ENCODE data around the gene CDK13.

CDK13 gene

DNA sequence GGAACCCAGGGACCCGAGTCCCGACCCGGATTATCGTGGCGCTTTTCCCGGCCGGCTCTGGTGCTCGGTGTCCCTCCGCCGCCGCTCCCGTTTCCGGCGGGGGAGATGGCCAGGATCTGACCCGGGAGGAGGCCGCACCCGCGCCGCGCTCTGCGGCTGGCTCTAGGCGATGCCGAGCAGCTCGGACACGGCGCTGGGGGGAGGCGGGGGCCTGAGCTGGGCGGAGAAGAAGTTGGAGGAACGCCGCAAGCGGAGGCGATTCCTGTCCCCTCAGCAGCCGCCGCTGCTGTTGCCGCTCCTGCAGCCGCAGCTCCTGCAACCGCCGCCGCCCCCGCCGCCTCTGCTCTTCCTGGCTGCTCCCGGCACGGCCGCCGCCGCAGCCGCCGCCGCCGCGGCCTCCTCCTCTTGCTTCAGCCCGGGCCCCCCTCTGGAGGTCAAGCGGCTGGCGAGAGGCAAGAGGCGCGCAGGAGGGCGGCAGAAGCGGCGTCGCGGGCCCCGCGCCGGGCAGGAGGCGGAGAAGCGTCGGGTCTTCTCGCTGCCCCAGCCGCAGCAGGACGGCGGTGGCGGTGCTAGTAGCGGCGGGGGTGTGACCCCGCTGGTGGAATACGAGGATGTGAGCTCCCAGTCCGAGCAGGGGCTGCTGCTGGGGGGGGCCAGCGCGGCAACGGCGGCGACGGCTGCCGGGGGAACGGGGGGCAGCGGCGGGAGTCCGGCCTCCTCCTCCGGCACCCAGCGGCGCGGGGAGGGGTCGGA, 593 bp downstream of the CDK13 start:
- DNase-seq = peak; percentile 41 to 86 (median 80)

DNA sequence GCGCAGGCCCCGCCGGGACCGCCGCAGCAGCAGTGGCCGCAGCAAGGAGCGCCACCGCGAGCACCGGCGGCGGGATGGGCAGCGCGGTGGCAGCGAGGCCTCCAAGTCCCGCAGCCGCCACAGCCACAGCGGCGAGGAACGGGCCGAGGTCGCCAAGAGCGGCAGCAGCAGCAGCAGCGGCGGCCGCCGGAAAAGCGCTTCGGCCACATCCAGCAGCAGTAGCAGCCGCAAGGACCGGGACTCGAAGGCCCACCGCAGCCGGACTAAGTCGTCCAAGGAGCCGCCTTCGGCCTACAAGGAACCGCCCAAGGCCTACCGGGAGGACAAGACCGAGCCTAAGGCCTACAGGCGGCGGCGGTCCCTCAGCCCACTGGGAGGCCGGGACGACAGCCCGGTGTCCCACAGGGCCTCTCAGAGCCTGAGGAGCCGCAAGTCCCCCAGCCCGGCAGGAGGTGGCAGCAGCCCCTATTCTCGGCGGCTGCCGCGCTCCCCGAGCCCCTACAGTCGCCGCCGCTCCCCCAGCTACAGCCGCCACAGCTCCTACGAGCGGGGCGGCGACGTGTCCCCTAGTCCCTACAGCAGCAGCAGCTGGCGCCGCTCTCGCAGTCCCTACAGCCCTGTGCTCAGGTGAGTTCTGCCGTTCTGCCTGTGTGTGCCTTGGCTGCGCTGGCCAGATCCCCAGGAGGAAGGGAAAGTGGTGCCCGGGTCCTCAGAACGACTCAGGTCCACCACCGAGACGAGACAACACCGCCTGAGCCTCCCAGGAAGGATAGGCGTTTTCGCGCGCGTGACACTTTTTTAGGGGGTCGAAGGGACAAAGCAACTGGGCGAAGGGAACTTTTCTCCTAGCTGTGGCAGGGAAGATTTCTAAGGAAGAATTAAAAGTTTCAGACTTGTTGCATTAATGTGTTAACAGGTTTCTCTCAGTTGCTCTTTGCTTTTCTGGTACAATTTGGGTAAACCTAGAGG, 1.5 kb downstream of the CDK13 start:
- peak; percentile 72 to 86 (median 76) for DNase-seq

DNA sequence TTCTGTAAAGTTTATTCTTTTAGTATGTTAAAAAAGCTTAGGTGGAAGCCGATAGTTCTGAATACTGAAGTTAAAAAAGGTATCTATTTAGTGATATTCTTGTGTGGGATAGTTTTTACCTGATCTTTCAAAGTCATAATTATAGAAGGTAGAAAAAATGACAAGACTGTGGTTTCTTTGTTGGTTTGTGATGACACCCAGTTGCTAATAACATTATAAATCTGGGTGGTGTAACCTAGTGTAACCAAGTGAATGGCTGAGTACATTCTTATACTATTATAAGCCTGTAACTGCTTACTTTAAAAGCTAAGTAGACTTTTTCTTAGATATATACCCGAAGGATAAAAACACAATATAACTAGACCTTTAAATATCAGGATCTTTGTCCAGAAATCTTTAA, 2.3 kb downstream of the CDK13 start:
- no peak for DNase-seq

DNA sequence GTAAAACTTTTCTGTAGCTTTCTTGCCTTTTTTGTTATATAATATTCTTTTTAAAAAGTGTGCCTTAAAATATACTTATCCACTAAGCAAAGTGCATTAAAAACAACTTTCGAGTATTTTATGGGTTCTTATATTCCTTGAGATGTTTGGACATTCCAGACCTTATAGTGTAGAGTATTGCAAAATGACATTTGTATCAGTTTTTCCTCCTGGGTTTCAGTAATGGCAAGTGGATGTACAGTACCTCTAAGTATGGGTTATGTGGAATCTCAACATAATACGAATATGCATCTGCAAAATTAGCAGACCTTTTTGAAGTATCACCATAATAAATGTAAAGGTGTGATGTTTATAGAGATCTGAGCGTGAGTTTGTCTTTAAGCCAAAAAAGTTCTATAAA, 2.7 kb downstream of the CDK13 start:
- DNase-seq = no peak

DNA sequence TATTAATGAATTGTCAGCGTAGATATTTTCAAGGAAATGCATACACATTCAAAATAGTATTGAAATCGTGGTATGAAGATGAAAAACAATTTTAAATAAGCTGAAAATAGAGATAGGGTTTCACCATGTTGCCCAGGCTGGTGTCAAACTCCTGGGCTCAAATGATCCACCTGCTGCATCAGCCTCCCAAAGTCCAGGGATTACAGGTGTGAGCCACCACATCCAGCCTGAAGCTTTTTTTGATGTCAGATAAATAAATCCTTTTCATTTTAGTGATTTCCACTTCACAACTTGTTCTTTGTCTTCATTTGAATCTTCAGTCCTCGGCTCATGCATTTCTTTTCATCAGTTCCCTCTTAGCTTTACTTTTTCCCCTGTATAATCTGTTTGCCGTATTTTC, 4.6 kb downstream of the CDK13 start:
- no peak for DNase-seq

DNA sequence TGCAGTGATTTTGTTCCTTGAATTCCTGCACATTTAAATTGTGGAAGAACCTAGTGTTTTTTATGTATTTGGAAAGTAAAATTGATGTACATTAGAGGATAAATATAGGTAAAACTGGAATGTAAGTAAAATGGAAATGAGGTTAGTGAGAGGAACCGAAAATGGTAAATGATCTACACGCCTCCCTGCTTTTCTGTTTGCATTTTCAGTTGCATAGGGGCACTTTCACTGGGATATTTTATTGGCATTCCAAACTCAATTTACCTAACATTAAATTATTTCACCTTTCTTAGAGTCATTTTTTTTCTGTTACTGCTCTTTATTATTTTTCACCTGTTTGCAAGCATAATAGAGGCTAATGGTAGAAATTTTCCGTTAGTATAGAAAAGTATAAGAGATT, 8.0 kb downstream of the CDK13 start:
- DNase-seq = no peak

DNA sequence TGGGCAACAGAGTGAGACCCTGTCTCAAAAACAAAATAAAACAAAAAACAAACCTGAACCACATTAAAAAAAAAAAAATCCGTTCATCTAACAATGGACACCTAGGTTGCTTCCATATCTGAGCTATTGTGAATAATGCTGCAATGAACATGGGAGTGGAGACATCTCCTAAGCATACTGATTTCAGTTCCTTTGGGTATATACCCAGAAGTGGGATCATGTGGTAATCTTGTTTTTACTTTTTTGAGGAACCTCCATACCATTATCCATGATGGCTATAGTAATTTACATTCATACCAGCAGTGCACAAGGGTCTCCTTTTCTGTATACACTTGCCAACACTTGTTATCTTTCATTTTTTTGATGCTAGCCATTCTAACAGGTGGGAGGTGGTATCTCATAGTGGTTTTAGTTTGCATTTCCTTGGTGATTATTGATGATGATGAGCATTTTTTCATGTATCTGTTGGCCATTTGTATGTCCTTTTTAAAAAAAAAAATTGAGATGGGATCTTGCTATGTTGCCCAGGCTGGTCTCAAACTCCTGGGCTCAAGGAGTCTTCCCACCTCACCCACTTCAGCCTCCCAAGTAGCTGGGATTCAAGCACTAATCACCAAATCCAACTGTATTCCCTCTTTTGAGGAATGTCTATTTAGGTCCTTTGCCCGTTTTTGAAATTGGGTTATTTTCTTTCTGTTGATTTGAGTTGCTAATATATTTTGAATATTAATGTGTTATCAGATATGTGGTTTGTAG, 17.5 kb downstream of the CDK13 start:
- DNase-seq = no peak

DNA sequence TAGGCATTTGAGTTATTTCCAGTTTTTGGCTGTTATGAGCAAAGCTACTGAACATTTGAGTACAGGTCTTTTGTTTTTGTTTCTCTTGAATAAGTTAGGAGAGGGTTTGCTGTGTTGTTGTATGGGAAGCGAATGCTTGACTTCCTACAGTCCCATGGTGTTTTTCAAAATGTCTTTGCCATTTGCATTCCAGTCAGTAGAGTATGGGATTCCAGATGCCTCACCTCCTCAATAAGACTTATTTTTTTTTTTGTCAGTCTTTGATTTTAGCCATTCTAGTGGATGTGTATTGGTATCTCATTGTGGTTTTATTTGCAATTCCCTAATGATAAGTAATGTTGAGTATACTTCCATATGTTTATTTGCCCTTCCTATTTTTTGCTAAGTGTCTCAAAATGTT, 19.4 kb downstream of the CDK13 start:
- DNase-seq = no peak

DNA sequence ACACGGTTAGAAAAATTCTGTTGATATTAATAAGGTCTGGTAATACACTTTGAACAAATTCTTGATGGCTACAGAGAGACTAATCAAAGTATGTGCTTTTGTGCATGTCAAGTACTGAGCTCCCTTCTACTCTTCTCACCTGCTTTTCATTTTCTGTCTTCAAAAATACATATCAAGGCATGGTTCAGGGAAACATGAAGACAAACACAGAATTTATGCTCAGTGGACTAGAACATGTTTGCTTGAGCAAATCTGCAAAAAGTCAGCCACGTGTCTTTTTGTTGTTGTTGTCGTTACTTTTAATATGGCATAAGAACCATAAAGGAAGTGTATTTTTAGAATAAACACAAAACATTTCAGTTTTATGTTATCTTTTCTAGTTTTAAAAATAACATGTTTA, 21.9 kb downstream of the CDK13 start:
- DNase-seq = no peak

DNA sequence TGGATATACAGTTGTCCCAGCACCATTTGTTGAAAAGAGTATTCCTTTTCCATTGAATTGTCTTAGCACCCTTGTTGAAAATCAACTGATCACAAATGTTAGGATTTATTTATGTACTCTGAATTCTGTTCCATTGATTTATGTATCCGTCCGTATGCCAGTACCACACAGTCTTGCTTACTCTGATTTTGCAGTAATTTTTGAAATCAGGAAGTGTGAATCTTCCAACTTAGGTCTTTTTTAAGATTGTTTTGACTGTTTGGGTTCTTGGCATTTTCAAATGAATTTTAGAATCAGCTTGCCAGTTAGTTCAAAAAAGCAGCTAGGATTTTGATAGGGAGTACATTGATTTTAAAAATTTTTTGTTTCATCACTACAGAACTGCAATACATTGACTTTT, 23.7 kb downstream of the CDK13 start:
- no peak for DNase-seq

DNA sequence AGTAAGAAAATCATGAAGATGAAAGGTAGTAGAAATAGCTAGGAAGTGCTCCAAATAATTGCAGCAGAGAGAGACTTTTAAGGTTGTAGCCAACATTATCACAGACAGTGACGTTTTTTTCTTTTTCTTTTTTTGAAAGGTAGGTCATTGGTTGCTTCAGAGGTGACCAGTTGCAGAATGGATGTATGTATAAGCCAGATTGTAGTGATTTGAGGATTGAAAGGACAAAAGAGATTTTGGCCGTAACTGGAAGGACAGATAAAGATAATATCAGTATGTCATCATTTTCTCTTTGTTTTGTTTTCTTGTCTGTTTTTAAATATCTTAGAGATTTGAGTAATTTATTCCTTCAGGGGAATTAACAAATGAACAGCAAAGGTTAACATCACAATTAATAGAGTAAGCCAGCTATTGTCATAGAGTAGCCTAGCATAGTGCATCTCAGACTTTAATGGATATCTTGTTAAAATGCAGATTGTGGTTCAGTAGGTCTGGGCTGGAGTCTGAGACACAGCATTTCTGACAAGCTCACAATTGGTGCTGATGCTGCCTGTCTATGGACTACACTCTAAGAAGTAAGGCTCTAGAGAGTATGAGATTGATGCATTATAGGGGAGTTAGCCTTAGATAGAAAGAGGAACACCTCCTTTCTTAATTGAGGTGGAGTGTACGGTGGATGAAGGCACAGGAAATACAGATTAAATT, 28.3 kb downstream of the CDK13 start:
- DNase-seq = no peak

DNA sequence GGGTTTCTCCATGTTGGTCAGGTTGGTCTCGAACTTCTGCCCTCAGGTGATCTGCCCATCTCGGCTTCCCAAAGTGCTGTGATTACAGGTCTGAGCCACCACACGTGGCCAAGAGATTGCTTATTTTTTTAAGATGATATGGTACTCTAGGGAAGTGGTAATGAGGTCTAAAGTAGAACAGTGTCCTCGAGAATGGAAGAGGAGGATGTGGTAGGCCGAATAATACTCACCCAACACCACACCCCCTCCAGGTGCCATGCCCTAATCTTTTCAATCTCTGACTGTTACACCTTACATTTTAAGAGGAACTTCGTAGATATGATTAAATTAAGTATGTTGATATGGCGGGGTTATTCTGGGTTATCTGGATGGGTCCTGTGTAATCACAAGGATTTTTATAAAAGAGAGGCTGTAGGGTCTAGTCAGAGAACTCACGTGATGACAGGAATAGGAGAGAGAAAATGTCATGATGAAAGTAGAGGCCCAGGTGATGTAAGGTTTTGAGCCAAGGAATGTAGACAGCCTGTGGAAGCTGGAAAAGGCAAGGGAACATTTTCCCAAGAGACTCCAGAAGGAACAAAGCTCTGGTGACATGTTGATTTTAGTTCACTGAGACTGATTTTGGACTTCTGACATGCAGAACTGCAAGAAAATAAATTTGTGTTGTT, 29.5 kb downstream of the CDK13 start:
- no peak for DNase-seq

DNA sequence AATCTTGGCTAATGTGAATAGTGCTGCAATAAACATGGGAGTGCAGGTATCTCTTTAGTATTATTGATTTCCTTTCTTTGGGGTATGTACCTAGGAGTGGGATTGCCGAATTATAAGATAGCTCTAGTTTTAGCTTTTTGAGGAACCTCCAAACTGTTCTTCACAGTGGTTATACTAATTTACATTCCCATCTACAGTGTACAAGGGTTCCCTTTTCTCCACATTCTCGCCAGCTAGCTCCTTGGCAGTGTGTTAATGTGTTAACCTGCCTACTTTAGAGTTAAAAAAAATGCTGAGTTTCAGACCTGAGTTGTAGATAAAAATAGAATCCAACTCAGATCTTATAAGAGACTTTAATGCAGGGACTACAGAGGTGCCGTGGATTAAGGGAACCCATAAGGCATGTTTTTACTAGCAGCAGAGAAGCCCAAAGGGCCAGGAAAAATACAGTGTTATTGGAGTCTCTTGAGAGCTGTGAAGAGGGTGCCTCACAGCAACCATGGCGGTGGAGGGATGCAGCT, 35.4 kb downstream of the CDK13 start:
- no peak for DNase-seq

DNA sequence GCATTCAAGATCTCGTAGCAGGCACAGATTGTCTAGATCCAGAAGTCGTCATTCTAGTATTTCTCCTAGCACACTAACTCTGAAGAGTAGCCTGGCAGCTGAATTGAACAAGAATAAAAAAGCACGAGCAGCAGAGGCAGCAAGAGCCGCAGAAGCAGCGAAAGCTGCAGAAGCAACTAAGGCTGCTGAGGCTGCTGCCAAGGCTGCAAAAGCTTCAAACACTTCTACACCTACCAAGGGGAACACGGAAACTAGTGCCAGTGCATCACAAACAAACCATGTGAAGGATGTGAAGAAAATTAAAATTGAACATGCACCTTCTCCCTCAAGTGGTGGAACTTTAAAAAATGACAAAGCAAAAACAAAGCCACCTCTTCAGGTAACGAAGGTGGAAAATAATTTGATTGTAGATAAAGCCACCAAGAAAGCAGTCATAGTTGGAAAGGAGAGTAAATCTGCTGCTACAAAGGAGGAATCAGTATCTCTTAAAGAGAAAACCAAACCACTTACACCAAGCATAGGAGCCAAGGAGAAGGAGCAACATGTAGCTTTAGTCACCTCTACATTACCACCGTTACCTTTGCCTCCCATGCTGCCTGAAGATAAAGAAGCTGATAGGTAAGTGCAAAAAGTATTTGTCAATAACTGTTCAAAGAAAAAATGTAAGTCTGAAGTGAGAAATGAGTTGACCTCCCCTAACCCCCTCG, 37.7 kb downstream of the CDK13 start:
- peak in 1 of 3 experiments; percentile 11 for DNase-seq

DNA sequence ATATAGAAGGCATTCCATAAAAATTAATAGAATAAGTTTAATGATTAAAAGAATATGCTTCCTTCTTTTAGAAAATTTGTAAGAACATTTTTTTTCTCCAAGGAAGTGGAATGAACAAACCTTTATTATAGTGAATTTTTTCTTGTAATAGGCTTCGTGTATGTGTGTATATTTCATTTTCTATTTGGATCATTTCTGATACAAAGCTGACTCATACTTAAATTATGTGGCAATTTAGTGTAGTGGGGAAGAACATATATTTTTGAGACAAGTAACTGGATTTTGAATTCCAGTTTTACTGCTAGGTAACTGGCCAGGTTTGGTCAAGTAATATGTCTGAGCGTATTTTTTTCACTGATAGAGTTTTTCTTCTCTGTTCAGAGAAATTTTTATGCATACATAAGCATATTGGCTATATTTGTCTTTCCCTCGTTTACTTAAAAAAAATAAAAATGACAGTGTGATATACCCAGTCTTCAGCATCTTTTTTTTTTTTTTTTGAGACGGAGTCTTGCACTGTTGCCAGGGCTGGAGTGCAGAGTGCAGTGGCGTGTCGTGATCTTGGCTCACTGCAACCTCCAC, 50.8 kb downstream of the CDK13 start:
- no peak for DNase-seq

DNA sequence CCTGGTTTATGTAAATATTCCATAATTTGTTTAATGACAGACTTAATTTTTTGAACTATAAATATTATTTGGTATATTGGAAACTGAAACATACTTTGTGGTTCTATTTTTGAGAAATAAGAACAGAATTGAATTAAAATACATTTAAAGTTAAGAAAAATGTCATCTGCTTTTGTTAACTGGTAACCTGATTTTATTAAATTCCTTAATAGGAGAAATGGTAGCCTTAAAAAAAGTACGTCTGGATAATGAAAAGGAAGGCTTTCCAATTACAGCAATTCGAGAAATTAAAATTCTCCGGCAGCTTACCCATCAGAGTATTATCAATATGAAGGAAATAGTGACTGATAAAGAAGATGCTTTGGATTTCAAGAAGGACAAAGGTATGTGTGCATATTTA, 51.6 kb downstream of the CDK13 start:
- no peak for DNase-seq

DNA sequence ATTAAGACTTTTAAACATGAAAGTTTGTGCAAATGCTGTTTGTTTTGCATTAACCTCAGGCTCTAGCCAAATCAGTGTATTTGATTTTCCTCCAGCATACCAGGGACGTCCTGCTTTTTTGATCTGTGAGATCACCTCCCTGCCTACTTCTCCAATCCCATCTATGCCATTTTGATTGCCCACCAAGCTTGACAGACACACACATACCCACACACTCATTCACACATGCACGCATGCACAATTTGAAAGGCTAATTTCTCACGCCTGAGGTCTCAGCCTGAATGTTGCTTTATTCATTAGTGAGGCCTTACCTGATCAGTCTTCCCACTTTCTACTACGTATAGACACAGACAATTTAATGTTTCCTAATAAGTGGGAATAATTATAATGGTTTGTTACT, 53.5 kb downstream of the CDK13 start:
- no peak for DNase-seq

DNA sequence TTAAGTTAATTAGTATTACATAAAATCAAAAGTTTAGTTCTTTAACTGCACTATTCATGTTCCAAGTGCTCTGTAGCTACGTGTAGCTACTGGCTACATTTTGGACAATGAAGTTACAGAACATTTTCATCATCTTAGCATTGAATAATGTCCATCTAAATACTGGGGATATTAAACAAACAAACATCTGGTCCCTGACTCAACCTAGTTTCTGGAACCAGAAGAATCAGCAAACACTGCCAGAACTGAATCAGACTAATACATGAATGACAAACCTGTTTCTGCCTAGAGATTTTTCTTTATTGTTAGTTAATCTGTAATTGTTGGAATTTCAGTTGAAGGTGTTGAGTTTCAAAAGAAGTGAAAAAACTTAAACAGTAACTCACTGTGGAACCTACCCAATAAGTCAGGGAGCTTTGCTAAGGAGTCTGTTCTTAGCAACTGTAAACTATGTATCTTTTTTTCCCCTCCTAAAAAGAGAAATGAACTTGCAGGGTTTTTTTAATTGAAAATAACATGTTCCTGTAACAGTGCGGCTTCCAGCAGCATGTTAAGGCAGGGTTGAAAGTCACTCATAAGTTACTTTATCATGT, 58.3 kb downstream of the CDK13 start:
- DNase-seq = no peak

DNA sequence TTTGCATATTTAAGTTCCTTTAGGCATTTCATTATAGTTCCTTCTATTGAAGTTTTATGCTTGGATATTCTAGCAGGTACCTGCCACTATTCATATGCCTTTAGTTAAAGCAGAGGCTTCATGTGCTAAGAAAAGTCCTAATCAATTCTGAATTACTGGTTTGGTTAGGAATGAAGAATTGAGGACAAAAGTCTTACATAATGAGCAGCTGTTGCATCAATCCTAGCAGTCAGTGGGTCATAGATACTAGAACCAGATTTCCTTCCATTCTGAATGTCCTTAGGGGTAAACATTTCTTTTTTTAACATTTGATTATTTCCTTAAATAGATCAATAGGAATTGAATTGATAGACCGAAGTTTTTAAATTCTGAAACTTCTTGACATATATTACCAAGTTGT, 59.2 kb downstream of the CDK13 start:
- DNase-seq = no peak

DNA sequence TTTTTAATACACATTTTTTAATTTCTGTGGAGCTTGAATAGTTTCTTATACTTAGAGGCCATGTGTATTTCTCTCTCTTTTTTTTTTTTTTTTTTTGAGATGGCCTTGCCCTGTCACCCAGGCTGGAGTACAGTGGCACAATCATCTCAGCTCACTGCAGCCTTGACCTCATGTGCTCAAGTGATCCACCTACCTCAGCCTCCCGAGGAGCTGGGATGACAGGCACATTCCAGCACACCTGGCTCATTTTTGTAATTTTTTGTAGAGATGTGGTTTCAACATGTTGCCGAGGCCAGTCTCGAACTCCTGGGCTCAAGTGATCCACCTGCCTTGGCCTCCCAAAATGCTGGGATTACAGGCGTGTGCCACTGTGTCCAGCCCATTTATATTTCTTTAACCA, 64.3 kb downstream of the CDK13 start:
- DNase-seq = no peak

All from NCI-H1417 (cell line).